ENCODE results near the gene VSIG4. TPM values are rescaled to one million over a fixed set of nuclear protein-coding genes. Genes with fewer than 3 reads are reported as not detected.

Gene VSIG4, protein sequence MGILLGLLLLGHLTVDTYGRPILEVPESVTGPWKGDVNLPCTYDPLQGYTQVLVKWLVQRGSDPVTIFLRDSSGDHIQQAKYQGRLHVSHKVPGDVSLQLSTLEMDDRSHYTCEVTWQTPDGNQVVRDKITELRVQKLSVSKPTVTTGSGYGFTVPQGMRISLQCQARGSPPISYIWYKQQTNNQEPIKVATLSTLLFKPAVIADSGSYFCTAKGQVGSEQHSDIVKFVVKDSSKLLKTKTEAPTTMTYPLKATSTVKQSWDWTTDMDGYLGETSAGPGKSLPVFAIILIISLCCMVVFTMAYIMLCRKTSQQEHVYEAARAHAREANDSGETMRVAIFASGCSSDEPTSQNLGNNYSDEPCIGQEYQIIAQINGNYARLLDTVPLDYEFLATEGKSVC
- total RNA-seq (80.0 TPM), polyA plus RNA-seq (ENCODE audit: insufficient read depth, low read depth, low replicate concordance) (15.9 TPM)
- long read RNA-seq, donor 1, result 0 reads
- long read RNA-seq, donor 2, partial matches to known transcripts, result 0 of 1 reads
- long read RNA-seq, donor 2, other reads (novel, unspliced or antisense), result 0 of 1 reads
- long read RNA-seq, donor 3, partial matches to known transcripts, result 0 of 1 reads
- long read RNA-seq, donor 3, other reads (novel, unspliced or antisense), result 0 of 1 reads
- long read RNA-seq, donor 4, result 0 reads
- long read RNA-seq, donor 5, result 0 reads
- long read RNA-seq, donor 6, result 0 reads
- long read RNA-seq, donor 7, transcript VSIG4-201 (8 exons, 1,834 nt), result major isoform, 7 of 18 reads
- long read RNA-seq, donor 7, partial matches to known transcripts, result 5 of 18 reads
- long read RNA-seq, donor 7, other reads (novel, unspliced or antisense), result 4 of 18 reads
- long read RNA-seq, donor 8, result 0 reads
- long read RNA-seq, donor 9, result 0 reads
- long read RNA-seq, donor 10, partial matches to known transcripts, result 0 of 1 reads
- long read RNA-seq, donor 10, other reads (novel, unspliced or antisense), result 0 of 1 reads

DNA sequence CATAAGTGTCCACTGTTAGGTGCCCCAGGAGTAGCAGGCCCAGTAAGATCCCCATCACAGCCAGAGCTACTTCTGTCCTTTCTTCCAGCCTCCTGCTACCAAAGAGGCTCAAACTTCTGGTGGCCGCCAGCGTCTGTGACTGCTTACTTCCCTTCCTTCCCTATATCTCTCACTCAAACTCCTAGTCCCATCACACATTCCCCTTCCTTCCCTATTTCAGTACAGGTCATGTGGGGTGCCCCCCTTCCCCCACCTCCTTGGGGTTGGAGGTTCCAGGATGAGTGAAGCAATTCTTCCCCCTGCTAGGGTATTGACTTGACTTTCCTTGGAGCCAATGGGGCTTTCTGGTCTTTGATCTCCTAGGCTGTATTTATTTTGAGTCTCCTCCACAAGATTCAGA lies at the start of gene VSIG4:
Gene VSIG4 (minus strand): TSS at position 137 of the 400 bp plus-strand sequence. CDS start 82 bp downstream, at position 55.
- no peak within 1 kb of the TSS for H3K27ac ChIP-seq (ENCODE audit: low read depth in 2 of 2, low read length in 2 of 2)
- TF ChIP-seq, protein P1, sequence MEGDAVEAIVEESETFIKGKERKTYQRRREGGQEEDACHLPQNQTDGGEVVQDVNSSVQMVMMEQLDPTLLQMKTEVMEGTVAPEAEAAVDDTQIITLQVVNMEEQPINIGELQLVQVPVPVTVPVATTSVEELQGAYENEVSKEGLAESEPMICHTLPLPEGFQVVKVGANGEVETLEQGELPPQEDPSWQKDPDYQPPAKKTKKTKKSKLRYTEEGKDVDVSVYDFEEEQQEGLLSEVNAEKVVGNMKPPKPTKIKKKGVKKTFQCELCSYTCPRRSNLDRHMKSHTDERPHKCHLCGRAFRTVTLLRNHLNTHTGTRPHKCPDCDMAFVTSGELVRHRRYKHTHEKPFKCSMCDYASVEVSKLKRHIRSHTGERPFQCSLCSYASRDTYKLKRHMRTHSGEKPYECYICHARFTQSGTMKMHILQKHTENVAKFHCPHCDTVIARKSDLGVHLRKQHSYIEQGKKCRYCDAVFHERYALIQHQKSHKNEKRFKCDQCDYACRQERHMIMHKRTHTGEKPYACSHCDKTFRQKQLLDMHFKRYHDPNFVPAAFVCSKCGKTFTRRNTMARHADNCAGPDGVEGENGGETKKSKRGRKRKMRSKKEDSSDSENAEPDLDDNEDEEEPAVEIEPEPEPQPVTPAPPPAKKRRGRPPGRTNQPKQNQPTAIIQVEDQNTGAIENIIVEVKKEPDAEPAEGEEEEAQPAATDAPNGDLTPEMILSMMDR (IDR thresholded peaks at IDR 0.05; ENCODE audit: borderline replicate concordance, extremely low read depth, insufficient read depth), result no peak
- no peak within 1 kb of the TSS for H3K9ac ChIP-seq (ENCODE audit: low read length in 3 of 3)
- no peaks in the 10 kb centered on the region for H3K36me3 ChIP-seq (ENCODE audit: control insufficient read depth in 2 of 3, insufficient read depth in 3 of 3, low read length in 3 of 3)
- H3K9me3 ChIP-seq (ENCODE audit: control insufficient read depth in 2 of 3, insufficient read depth in 1 of 3, low read length in 3 of 3), result no peaks in the 10 kb centered on the region
- FAIRE-seq, result no peak
- no peaks in the 10 kb centered on the region for H3K4me1 ChIP-seq (ENCODE audit: control insufficient read depth in 2 of 3, insufficient read depth in 2 of 3, low read depth in 1 of 3, low read length in 3 of 3)
- no peak for DNase-seq
- H3K27me3 ChIP-seq (ENCODE audit: control insufficient read depth, insufficient read depth, low read length), result no peaks in the 10 kb centered on the region
- no peak within 1 kb of the TSS for H3K4me3 ChIP-seq (ENCODE audit: low read length in 3 of 3)
- intact Hi-C loops (cut with DNase I), result no loop called here

DNA sequence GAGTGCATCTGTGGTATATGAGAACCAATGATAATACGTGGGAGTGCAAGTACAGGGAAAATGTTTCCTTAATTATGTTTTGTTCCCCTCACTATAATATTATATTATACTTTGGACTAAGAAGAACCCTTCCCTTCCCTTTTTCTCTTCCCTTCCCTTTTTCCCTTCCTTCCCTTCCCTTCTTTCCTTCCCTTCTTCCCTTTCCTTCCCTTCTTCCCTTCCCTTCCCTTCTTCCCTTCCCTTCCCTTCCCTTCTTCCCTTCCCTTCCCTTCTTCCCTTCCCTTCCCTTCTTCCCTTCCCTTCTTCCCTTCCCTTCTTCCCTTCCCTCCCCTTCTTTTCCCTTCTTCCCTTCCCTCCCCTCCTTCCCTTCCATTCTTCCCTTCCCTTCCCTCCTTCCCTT lies 36.9 kb upstream of the VSIG4 start:
- Histone ChIP-seq H3K27ac (ENCODE audit: low read depth in 2 of 2, low read length in 2 of 2) (no peak overlapping the region), H3K4me3 (ENCODE audit: low read length in 3 of 3) (no peak overlapping the region), H3K27me3 (ENCODE audit: control insufficient read depth, insufficient read depth, low read length) (no peaks in the 10 kb centered on the region), H3K36me3 (ENCODE audit: control insufficient read depth in 2 of 3, insufficient read depth in 3 of 3, low read length in 3 of 3) (no peaks in the 10 kb centered on the region), H3K9ac (ENCODE audit: low read length in 3 of 3) (no peak overlapping the region), H3K4me1 (ENCODE audit: control insufficient read depth in 2 of 3, insufficient read depth in 2 of 3, low read depth in 1 of 3, low read length in 3 of 3) (no peaks in the 10 kb centered on the region), H3K9me3 (ENCODE audit: control insufficient read depth in 2 of 3, insufficient read depth in 1 of 3, low read length in 3 of 3) (no peaks in the 10 kb centered on the region)
- FAIRE-seq (no peak), DNase-seq (no peak)
- intact Hi-C loops (cut with DNase I), result no loop called here
- TF ChIP-seq, protein P1 (IDR thresholded peaks at IDR 0.05; ENCODE audit: borderline replicate concordance, extremely low read depth, insufficient read depth), result no peak

DNA sequence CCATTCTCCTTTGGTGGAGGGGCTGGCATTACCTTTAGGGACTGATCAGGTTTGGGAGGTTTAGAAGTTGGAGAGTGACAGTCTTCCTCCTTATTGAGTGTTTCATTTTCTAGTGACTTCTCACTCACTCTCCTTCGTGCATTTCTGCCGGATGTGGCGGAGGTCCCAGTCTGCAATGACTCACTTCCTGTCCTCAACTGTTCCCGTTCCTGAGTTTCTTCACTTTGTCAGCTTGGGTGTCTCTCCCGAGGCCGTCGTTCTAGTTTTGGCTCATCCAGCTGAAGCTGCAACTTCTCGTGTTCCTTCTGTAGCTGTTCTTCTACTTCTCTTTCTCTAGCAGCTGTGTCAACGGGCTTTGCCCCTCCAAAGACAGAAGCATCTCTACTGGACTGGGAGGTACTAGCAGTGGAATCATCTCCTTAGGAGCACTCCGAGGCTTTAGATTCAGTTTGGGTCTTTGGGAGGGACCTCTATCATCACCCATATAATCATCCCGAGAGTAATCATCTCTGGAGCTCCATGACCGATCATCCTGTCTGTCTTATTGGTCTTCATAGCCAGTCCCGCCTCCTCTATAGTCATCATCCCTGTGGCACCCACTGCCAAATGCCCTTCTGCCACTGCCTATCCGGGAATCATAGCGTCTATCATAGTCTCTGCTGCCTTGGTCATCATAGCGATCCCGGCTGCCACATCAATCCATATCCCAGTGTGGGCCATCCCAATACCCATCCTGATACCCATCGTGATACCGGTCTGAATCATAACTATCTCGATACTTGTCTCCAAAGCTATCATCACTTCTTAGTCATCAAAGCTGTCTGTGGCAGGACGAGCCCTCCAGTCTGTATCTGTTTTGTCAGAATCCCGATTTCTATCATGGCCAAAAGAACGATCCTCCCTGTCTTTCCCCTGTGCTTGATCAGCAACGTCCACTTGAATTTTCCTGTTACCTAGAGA lies 35.3 kb upstream of the VSIG4 start:
- Histone ChIP-seq H3K4me3 (ENCODE audit: low read length in 3 of 3) (no peak overlapping the region), H3K4me1 (ENCODE audit: control insufficient read depth in 2 of 3, insufficient read depth in 2 of 3, low read depth in 1 of 3, low read length in 3 of 3) (no peaks in the 10 kb centered on the region), H3K27me3 (ENCODE audit: control insufficient read depth, insufficient read depth, low read length) (no peaks in the 10 kb centered on the region), H3K9me3 (ENCODE audit: control insufficient read depth in 2 of 3, insufficient read depth in 1 of 3, low read length in 3 of 3) (no peaks in the 10 kb centered on the region), H3K36me3 (ENCODE audit: control insufficient read depth in 2 of 3, insufficient read depth in 3 of 3, low read length in 3 of 3) (no peaks in the 10 kb centered on the region), H3K27ac (ENCODE audit: low read depth in 2 of 2, low read length in 2 of 2) (no peak overlapping the region), H3K9ac (ENCODE audit: low read length in 3 of 3) (no peak overlapping the region)
- intact Hi-C loops (cut with DNase I), result no loop called here
- TF ChIP-seq, protein P1 (IDR thresholded peaks at IDR 0.05; ENCODE audit: borderline replicate concordance, extremely low read depth, insufficient read depth), result no peak
- DNase-seq (peak in 1 of 5 donors; percentile 58), FAIRE-seq (no peak)
